Activated T-helper 2 cell treated with anti-CD3 and anti-CD28 coated beads, Interferon-gamma antibody, Interleukin-2, Interleukin-4, amounts not matched to agents 10 μg/mL and 5 μg/mL and 100 μg/mL, durations not matched to agents 14 hours and 24 hours and 36 hours (primary cell): ENCODE results near the gene MS4A10. TPM values are rescaled to one million over a fixed set of nuclear protein-coding genes. Genes with fewer than 3 reads are reported as not detected.

ENCODE experiments used
- DNase-seq: peaks from one replicate; pipeline ENCODE4 v3.0.0; 2021; ENCODE audit warnings: low spot score
- H3K27ac Mint-ChIP-seq: one replicate; pipeline ENCODE4 v1.8.0; 2021; ENCODE audit warnings: mixed read lengths
- H3K27me3 Mint-ChIP-seq: one replicate; pipeline ENCODE4 v1.8.0; 2021; ENCODE audit warnings: low read depth, mixed read lengths
- H3K36me3 Mint-ChIP-seq: one replicate; pipeline ENCODE4 v1.8.0; 2021; ENCODE audit warnings: low read depth, mixed read lengths
- H3K4me1 Mint-ChIP-seq: one replicate; pipeline ENCODE4 v1.8.0; 2021; ENCODE audit warnings: low read depth, mixed read lengths
- H3K4me3 Mint-ChIP-seq: one replicate; pipeline ENCODE4 v1.8.0; 2021; ENCODE audit warnings: low read depth, mild to moderate bottlenecking, moderate library complexity, mixed read lengths
- H3K9me3 Mint-ChIP-seq: one replicate; pipeline ENCODE4 v1.8.0; 2021; ENCODE audit warnings: mixed read lengths
- intact Hi-C: fragments of 100-400 bp; cut with micrococcal nuclease; formaldehyde crosslinking; loops from one replicate; pipeline ENCODE4 v1.15.1; 2023
- total RNA-seq: library from RNA; stranded (reverse); gene quantifications from 2 replicates; pipeline ENCODE4 v1.2.3, GENCODE V29; 2022

The MS4A10 gene
- total RNA-seq, 1 donor from 2014 or later = not detected

DNA sequence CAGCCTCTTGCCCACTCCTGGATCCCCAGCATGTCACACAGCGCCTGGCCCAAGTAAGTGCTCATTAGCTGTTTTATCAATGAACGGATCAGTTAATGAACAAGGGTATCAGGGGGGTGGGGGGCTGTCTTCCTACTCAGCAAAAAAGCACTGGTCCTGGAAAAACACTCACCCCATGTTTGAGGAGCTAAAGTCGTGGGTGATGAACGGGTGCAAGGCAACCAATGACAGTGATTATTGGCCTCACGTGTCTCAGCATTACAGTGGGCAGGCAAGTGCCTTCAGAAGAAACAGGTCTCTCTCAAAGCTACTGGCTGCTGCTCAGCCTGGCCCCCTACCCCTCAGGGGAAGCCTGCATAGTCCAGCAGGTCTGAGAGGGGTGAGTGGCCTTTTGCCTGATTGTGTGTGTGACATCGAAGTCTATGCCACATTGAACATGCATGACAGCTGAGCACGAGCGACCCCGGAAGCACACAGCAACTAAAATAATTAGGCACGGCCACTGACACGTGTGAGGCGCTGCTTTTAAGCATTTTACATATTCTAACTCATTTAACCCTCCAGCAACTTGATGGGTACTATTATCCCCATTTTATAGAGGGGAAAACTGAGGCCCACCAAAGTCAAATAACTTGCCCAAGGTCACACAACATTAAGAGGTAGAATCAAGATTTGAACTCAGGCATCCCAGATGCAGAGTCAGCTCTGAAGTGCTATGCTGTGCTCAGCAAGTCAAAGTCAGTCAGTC is 2.6 kb upstream of the MS4A10 start:
- Mint-ChIP-seq H3K27ac (no peak overlapping the region), H3K27me3 (peaks cover 11% of the 10 kb centered on the region), H3K4me3 (no peak overlapping the region), H3K4me1 (no peaks in the 10 kb centered on the region), H3K36me3 (no peaks in the 10 kb centered on the region), H3K9me3 (no peaks in the 10 kb centered on the region)
- intact Hi-C loops = no loop called here
- DNase-seq = no peak

DNA sequence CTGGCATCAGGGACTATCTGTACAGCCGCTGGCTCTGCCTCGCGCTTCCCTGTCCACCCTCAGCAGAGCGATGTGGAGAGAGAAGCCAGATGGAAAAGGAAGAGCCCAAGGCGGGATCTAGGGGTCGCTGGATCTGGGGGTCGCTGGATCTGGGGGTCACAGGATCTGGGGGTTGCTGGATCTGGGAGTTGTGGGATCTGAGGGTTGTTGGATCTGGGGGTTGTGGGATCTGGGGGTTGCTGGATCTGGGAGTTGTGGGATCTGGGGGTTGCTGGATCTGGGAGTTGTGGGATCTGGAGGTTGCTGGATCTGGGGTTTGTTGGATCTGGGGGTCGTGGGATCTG is 2.0 kb upstream of the MS4A10 start:
- DNase-seq = no peak
- H3K4me3 Mint-ChIP-seq = no peak overlapping the region
- no peak overlapping the region for H3K27ac Mint-ChIP-seq
- intact Hi-C loops = no loop called here
- H3K27me3 Mint-ChIP-seq = peaks cover 7% of the 10 kb centered on the region
- no peaks in the 10 kb centered on the region for H3K4me1 Mint-ChIP-seq
- no peaks in the 10 kb centered on the region for H3K9me3 Mint-ChIP-seq
- H3K36me3 Mint-ChIP-seq = no peaks in the 10 kb centered on the region

DNA sequence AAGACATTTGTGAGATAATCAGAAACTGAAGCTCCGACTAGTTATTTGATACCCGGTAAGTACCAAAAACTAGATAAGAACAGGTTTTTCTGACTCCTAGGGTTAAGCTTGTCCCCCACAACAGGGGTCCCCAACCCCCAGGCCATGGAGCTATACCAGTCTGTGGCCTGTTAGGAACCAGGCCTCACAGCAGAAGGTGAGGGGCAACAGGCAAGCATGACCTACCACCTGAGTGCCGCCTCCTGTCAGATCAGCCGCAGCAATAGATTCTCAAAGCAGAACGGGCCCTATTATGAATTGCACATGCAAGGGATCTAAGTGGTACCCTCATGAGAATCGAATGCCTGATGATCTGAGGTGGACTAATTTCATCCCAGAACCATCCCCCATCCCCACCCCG is 1.2 kb upstream of the MS4A10 start:
- no peak overlapping the region for H3K27ac Mint-ChIP-seq
- H3K9me3 Mint-ChIP-seq = no peaks in the 10 kb centered on the region
- no peaks in the 10 kb centered on the region for H3K36me3 Mint-ChIP-seq
- H3K4me3 Mint-ChIP-seq = no peak overlapping the region
- intact Hi-C loops = no loop called here
- H3K27me3 Mint-ChIP-seq = peaks cover 2% of the 10 kb centered on the region
- DNase-seq = no peak
- H3K4me1 Mint-ChIP-seq = no peaks in the 10 kb centered on the region

DNA sequence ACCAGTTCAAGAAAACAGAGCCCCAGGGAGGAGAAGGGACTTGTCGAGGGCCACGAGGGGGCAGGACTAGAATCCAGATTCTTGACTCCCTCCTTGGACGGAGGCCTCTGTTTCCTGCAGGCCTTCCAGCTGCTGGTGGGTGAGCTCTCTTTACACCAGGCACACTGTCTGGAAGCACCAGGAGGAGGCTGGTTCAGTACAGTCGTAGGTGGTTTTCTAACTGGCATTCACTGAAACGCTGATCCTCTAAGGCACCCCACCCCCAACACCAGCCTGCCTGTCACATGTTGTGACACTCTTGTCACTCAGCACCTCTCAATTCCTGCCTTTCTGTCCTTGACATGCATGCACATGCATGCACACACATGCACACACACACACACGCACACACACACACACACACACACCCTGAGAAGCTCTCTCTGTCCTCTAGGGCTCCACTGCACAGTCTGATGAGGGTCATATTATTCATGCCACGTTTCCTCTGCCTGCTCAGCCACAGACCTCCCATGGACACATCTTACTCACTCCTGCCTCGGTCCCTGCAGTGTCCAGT is 751 bp downstream of the MS4A10 start:
- no peaks in the 10 kb centered on the region for H3K9me3 Mint-ChIP-seq
- no peaks in the 10 kb centered on the region for H3K27me3 Mint-ChIP-seq
- intact Hi-C loops = no loop called here

DNA sequence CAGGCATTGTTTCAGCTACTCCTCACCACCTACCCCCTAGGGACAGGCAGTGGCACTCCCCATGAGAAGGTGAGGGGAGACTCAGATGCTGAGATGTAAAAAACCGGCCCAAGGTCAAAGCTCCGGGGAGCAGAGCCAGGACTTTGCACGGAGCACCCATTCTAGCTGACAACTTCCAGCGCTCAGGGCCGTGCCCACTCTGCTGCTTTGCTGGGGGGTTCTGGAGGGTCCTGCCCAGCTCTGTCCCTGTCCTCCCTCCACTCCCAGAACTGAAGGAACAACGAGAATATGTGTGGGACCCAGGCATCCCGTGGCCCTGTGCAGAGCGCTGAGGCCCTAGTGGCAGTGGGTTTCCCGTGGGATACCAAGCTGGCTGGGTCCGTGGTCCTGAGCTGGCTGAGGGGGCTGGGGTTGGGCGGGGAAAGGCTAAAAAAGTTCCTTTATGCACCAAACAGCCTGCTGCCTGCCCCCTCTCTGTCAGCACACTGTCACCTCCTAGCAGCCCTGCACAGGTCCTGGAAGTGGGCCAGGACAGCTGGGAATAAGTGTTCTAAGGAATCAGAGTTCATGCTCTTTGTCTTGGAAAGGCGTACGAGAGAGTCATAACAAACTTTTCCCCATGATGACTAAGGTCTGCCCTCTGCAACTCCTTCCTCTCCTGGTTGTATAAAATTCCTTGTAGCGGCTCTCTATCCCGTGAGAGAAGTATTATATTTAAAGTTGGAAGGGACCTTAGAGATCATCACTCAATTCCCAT is 1.9 kb downstream of the MS4A10 start:
- Mint-ChIP-seq H3K9me3 (no peaks in the 10 kb centered on the region), H3K27me3 (no peaks in the 10 kb centered on the region), H3K4me1 (no peaks in the 10 kb centered on the region), H3K36me3 (no peaks in the 10 kb centered on the region), H3K4me3 (no peak overlapping the region), H3K27ac (no peak overlapping the region)
- intact Hi-C loops = no loop called here
- no peak for DNase-seq

More for the DNA sequence above, 751 bp downstream of the MS4A10 start:
- no peak overlapping the region for H3K4me3 Mint-ChIP-seq
- H3K27ac Mint-ChIP-seq = no peak overlapping the region
- DNase-seq = no peak
- no peaks in the 10 kb centered on the region for H3K4me1 Mint-ChIP-seq
- H3K36me3 Mint-ChIP-seq = no peaks in the 10 kb centered on the region

DNA sequence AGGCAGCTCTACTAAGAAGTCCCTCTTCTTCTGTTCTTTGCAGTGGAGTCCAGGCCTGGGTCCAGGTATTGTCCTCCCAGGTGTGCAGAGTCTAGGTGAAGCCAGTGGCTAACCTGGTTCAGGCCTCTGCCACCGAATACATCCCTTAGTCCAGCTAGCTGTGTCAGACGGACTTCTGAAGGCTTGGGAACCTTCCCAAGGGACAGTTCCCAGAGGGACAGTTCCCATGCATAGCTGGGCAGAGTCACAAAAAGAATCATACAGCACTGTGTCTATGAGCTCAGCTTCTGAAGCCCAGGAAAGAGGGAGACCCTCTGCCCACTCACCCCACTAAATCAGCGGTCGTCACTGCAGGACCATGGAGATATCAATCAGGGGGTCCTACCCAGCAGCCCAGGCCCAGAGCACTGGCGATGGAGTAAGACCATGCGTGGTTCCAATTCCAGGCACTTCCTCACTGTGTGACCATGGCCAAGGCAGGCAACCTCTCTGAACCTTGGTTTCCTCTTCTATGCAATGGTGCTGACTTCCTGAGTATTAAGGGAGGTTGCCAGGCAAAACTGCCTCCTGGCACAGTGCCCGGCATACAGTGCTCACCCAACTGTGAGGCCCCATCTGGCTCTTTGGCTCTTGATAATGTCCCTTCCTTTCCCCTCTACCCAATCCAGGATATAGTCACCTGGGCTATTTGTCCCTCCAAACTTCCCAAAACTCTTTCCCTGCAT is 3.4 kb downstream of the MS4A10 start:
- H3K9me3 Mint-ChIP-seq = no peaks in the 10 kb centered on the region
- H3K36me3 Mint-ChIP-seq = no peaks in the 10 kb centered on the region
- intact Hi-C loops = no loop called here
- no peaks in the 10 kb centered on the region for H3K27me3 Mint-ChIP-seq
- no peaks in the 10 kb centered on the region for H3K4me1 Mint-ChIP-seq
- no peak overlapping the region for H3K4me3 Mint-ChIP-seq
- H3K27ac Mint-ChIP-seq = no peak overlapping the region
- DNase-seq = no peak

DNA sequence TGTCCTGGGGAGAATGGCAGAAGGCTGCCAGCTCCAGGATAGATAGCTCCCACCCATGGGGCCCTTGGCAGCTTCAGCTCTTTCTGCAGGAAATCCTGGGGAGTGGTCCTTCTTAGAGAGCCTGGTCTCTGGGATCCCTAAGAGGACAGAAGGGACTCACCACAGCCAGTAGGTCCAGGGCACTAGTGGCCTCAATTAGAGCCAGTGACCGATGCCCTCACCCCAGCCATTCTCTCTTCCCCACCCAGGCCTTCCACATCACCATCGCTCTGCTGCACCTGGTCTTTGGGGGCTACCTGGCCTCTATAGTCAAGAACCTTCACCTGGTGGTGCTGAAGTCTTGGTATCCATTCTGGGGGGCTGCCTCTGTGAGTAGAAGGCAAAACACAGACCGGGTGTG is 5.6 kb downstream of the MS4A10 start:
- H3K4me3 Mint-ChIP-seq = no peak overlapping the region
- H3K9me3 Mint-ChIP-seq = no peaks in the 10 kb centered on the region

DNA sequence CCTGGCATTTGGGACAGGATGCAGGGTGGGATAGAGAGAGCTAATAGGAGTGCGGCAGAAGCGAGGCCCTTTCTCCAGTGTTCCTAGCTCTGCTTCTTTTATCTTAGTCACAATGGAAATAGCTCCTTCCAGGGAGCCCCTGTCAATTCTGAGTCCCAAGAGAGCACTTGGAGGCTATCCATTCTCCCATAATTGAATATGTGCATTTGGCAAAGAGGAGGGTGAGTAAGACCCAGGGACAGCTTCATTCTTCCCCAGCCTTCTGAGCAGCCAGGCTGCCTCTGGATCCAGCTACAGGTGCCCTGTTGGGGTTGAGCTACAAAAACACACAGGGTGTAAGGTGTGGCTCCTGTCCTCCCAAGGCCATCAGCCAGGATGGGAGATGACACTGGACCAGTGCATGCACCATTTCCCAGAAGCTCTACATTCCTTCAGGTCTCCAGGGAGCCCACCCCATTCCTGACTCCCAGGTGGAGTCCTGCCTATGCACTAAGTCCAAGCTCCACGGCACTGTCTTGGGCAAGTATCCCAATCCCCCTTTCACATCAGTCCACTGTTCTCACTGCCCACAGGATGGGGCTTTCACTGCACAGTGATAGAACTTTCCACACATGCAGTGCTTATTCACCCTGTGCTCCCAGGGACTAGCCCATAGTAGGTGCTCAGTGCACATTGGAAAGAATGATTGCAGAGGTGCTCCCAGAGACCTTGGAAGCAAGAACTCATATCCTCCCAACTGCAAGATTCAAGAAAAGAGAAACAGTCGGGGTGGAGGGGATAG is 6.2 kb downstream of the MS4A10 start:
- no peaks in the 10 kb centered on the region for H3K9me3 Mint-ChIP-seq
- H3K4me1 Mint-ChIP-seq = no peaks in the 10 kb centered on the region
- H3K36me3 Mint-ChIP-seq = no peaks in the 10 kb centered on the region
- H3K27me3 Mint-ChIP-seq = no peaks in the 10 kb centered on the region
- intact Hi-C loops = no loop called here
- no peak overlapping the region for H3K4me3 Mint-ChIP-seq
- H3K27ac Mint-ChIP-seq = no peak overlapping the region
- DNase-seq = no peak

More for the DNA sequence above, 5.6 kb downstream of the MS4A10 start:
- Mint-ChIP-seq H3K36me3 (no peaks in the 10 kb centered on the region), H3K4me1 (no peaks in the 10 kb centered on the region), H3K27me3 (no peaks in the 10 kb centered on the region), H3K27ac (no peak overlapping the region)
- intact Hi-C loops = no loop called here
- no peak for DNase-seq

DNA sequence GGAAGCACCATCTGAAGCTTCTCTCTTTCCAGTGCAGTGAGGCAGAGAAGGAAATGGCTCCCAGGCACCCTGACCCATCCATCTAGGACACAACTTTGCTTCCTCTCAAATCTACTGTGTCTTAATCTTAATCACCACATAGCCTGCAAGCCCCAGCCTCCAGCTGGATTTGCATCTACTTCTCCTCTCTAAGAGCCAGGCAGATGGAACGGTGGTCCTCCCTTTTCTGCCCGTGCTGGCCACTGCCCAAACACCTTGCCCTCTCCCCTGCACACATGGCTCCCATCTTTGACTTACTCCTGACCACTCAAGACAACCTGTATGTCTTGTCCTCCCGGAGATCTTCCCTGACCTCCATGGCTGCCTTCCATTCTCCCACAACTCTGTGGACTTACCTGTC is 7.4 kb downstream of the MS4A10 start:
- DNase-seq = no peak
- H3K4me1 Mint-ChIP-seq = no peaks in the 10 kb centered on the region
- H3K4me3 Mint-ChIP-seq = no peak overlapping the region
- intact Hi-C loops = no loop called here
- peaks cover under 1% of the 10 kb centered on the region for H3K27me3 Mint-ChIP-seq
- H3K27ac Mint-ChIP-seq = no peak overlapping the region
- H3K36me3 Mint-ChIP-seq = no peaks in the 10 kb centered on the region
- H3K9me3 Mint-ChIP-seq = no peaks in the 10 kb centered on the region

DNA sequence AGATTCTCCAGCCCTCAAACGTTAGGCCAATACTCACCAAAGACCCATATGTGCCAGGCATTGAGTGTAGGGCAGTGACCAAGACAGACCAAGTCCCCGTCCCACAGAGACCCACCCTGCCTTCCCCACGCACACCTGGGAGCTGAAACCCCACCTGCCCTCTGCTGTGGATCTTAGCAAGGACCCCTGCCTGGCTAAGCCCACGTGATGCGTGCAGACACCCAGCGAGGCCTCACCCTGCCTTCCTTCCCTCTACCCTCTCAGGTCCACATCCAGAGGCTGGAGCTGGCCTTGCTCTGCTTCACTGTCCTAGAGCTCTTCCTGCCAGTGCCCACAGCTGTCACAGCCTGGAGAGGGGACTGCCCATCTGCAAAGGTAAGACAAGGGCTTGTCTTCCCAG is 10.2 kb downstream of the MS4A10 start:
- no peaks in the 10 kb centered on the region for H3K9me3 Mint-ChIP-seq
- DNase-seq = no peak
- H3K4me3 Mint-ChIP-seq = no peak overlapping the region
- no peak overlapping the region for H3K27ac Mint-ChIP-seq
- H3K27me3 Mint-ChIP-seq = peaks cover 6% of the 10 kb centered on the region
- intact Hi-C loops = no loop called here
- no peaks in the 10 kb centered on the region for H3K36me3 Mint-ChIP-seq
- no peaks in the 10 kb centered on the region for H3K4me1 Mint-ChIP-seq

DNA sequence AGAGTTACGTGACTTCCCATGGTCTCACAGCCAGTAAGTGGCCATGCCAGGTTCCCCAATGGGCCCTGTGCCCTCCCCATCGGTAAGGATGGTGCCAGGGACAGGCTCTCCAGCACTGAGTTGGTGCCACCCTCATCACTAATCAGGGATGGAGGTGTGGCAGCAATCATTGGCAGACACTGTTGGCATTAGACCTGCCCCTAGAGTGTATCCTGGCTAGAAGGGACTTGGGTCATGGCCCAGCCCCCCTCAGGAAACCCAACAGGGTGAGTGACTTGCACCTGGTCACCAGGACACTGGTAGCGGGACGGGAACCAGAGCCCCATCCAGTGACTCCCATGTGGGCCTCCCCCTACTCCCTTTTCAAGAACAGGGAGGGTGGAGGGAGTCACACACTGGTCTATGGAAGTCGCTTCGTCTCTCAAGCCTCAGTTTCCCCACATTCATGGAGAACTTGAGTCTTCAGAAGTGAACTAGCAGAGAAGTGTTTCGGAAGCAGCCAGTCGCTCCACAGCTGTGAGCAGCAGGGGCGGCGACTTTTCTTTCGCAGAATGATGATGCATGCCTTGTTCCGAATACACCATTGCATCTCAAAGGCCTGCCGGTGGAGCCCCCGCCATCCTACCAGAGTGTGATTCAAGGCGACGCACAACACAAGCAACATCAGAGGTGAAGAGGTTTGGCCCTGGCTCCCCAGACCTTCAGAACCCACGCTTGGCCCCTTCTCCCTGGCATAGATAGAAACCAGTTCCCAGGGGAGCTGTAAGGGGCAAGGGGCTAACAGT is 12.9 kb downstream of the MS4A10 start:
- Mint-ChIP-seq H3K4me1 (no peaks in the 10 kb centered on the region), H3K27ac (no peak overlapping the region), H3K36me3 (no peaks in the 10 kb centered on the region), H3K27me3 (peaks cover 12% of the 10 kb centered on the region), H3K4me3 (no peak overlapping the region), H3K9me3 (no peaks in the 10 kb centered on the region)
- intact Hi-C loops = no loop called here
- DNase-seq = no peak

DNA sequence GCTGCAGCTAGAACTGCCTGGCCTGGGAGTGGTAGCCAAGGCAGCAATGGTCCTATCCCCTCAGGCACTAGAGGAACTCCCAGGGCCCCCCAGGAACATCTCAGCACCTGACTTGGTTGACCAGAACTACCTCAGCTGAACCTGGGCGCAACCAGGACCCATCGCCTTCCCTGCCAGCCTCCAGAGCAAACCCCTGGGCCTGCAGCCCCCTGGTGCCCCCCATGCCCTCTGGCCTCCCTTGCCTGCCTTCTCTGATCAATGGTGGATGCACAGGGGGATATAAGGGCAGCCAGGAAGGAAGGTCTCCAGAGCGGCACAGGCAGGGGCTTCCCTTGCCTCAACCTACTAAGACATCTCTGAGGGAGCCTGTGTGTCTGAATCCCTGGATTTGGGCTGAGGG is 13.5 kb downstream of the MS4A10 start:
- peaks cover 12% of the 10 kb centered on the region for H3K27me3 Mint-ChIP-seq
- no peaks in the 10 kb centered on the region for H3K36me3 Mint-ChIP-seq
- no peak overlapping the region for H3K27ac Mint-ChIP-seq
- intact Hi-C loops = no loop called here
- H3K4me3 Mint-ChIP-seq = no peak overlapping the region
- H3K9me3 Mint-ChIP-seq = no peaks in the 10 kb centered on the region
- no peak for DNase-seq
- no peaks in the 10 kb centered on the region for H3K4me1 Mint-ChIP-seq
